Adrenal gland (tissue), 12 donors: ENCODE results near the gene POLD3. TPM values are rescaled to one million over a fixed set of nuclear protein-coding genes. Genes with fewer than 3 reads are reported as not detected.

Experiments used
- DNase-seq, 7 donors: peaks; one replicate each; pipeline ENCODE4 v3.0.0-alpha.2; 2019 to 2020
- H3K27ac ChIP-seq, 5 donors: fragments of 200-600 bp; sonication (generic) in 4 of 5; 1 replicate in 3 of 5; 2 replicates in 2 of 5; pipeline versions ENCODE4 v1.5.1 to v1.8.0; 2016 to 2020; ENCODE audit warnings: mild to moderate bottlenecking in 1 of 5
- H3K27me3 ChIP-seq: fragments of 200-600 bp; 2 replicates; pipeline ENCODE4 v1.8.0; 2021
- H3K36me3 ChIP-seq, 2 donors: fragments of 200-600 bp; replicated peaks in 1 of 2; 1 replicate in 1 of 2; 2 replicates in 1 of 2; pipeline versions ENCODE4 v1.5.1 to v1.8.0; 2018 to 2022
- H3K4me1 ChIP-seq, 2 donors: fragments of 200-600 bp; replicated peaks in 1 of 2; 1 replicate in 1 of 2; 2 replicates in 1 of 2; pipeline versions ENCODE4 v1.5.1 to v1.8.0; 2018 to 2021
- H3K4me3 ChIP-seq, 4 donors: fragments of 200-600 bp; sonication (generic) in 3 of 4; one replicate each; pipeline ENCODE4 v1.5.1; 2016 to 2018
- H3K9me3 ChIP-seq, 3 donors: fragments of 200-600 bp; sonication (generic) in 1 of 3; replicated peaks in 1 of 3; 1 replicate in 2 of 3; 2 replicates in 1 of 3; pipeline versions ENCODE4 v1.5.1 to v1.8.0; 2016 to 2021
- POLR2A ChIP-seq, 2 donors: fragments of 450-650 bp; IDR thresholded peaks; one replicate each; pipeline ENCODE4 v1.6.1; 2017; ENCODE audit warnings: antibody characterized with exemption in 2 of 2, mild to moderate bottlenecking in 2 of 2, moderate library complexity in 1 of 2
- WGBS, 4 donors: extraction: QIAGEN DNeasy Blood & Tissue Kit in 2 of 4; methylation state at CpG; one replicate each; pipeline versions ENCODE4 v1.1.5 to v1.1.7; 2013 to 2017; 5-methylcytosine and 5-hydroxymethylcytosine counted together
- intact Hi-C, 2 donors: fragments of 100-400 bp; cut with DNase I; formaldehyde crosslinking; loops; one replicate each; pipeline versions ENCODE4 v1.14.1 to v1.15.0; 2022 to 2023
- polyA plus RNA-seq, 3 donors: library from polyadenylated mRNA; stranded (reverse); fragments of 200-250 nt in 2 of 3; fragments of 350-450 nt in 1 of 3; fragmentation: Illumina TruSeq in 1 of 3; extraction: RNeasy Lipid Tissue Mini Kit (QIAGEN cat#74804) in 1 of 3; gene quantifications; one replicate each; pipeline ENCODE4 v1.2.3, GENCODE V29; 2013 to 2014
- small RNA-seq, 2 donors: library from RNA; depleted of rRNA; stranded (forward); fragments of <200 nt; gene quantifications; one replicate each; pipeline ENCODE3, GENCODE V24; 2016
- total RNA-seq, 9 donors: library from RNA; depleted of rRNA in 4 of 9; stranded (reverse); fragments of >200 nt in 4 of 9; fragments of 120-200 nt in 1 of 9; fragmentation: NEBNext Ultra II Directional in 1 of 9; extraction: Animal tissue kit (Norgen Biotek cat#: 25700) in 1 of 9; gene quantifications; one replicate each; pipeline versions ENCODE4 v1.1.0 to v1.2.4, GENCODE V29; 2013 to 2023
- TF ChIP-seq, protein P1 (sequence below), 6 experiments: fragments of 450-650 bp in 4 of 6; fragments of 200-600 bp in 2 of 6; sonication (generic) in 1 of 6; IDR thresholded peaks; 1 replicate in 5 of 6; 2 replicates in 1 of 6; pipeline versions ENCODE4 v1.5.1 to v1.8.0; 2016 to 2021; ENCODE audit warnings: antibody characterized with exemption in 6 of 6, mild to moderate bottlenecking in 2 of 6, moderate library complexity in 1 of 6
- donor health status: healthy with polysubstance abuse.
- donor health status: Bipolar disorder and iron deficiency.
- donor health status: DM: yes; HTN: yes; CAD: no.
- donor health status: DM: no; HTN: no; CAD: no.
- donor health status: DM: no; HTN: no; CAD: no.
- donor health status: DM: yes; HTN: yes; CAD: no.

POLD3 gene
- total and polyA plus RNA-seq, 12 donors, result 3.5 to 14.5 (median 9.7) TPM

DNA sequence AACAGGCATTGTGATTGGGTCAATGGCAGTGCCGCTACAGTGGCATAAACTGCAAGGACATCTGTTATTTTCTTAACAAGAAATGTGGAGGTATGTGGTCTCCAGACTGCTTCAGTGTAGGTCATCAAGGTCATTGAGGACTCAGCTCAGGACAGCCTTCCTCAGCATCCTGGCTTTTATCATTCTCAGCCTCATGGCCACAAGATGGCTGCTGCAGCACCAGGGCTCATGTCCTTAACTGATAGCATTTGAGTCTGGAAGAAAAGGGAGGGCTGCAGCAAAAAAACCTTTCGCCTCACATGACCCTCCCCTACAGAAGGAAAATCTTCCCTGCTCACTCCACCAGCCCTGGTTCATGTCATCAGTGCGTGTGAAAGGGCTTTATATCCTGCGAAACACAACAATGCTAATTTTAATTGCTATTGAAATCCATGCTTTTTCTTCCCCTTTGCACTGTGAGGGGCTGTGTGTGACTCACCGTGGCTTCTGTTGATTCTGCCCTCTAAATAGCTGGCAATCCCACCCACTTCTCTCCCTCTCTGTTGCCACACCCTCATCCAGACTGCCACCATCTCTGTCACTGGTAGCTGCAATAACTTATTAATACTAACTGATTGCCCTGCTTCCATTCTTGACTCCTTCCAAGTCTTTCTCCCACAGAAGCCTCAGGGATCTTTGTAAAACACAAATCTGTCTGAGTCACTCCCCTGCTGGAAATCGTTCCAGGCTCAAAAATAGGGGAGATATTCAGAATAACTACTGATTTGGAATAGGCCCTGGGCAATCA, 95.0 kb downstream of the POLD3 start:
- 72 to 83% (median 79%) methylated on average over 6 of the region's 6 CpGs for WGBS, 4 donors
- Histone ChIP-seq H3K27ac (no peak overlapping the region), H3K27me3 (no peaks in the 10 kb centered on the region), H3K36me3 (no peaks in the 10 kb centered on the region), H3K9me3 (no peaks in the 10 kb centered on the region), H3K4me1 (peaks cover 0 to 6% of the 10 kb centered on the region in 2 donors), H3K4me3 (no peak overlapping the region)
- TF ChIP-seq POLR2A (IDR thresholded peaks at IDR 0.05), result no peak
- TF ChIP-seq, protein P1, sequence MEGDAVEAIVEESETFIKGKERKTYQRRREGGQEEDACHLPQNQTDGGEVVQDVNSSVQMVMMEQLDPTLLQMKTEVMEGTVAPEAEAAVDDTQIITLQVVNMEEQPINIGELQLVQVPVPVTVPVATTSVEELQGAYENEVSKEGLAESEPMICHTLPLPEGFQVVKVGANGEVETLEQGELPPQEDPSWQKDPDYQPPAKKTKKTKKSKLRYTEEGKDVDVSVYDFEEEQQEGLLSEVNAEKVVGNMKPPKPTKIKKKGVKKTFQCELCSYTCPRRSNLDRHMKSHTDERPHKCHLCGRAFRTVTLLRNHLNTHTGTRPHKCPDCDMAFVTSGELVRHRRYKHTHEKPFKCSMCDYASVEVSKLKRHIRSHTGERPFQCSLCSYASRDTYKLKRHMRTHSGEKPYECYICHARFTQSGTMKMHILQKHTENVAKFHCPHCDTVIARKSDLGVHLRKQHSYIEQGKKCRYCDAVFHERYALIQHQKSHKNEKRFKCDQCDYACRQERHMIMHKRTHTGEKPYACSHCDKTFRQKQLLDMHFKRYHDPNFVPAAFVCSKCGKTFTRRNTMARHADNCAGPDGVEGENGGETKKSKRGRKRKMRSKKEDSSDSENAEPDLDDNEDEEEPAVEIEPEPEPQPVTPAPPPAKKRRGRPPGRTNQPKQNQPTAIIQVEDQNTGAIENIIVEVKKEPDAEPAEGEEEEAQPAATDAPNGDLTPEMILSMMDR (IDR thresholded peaks at IDR 0.05), result no peak
- intact Hi-C loops, result no loop called here
- no peak for DNase-seq

DNA sequence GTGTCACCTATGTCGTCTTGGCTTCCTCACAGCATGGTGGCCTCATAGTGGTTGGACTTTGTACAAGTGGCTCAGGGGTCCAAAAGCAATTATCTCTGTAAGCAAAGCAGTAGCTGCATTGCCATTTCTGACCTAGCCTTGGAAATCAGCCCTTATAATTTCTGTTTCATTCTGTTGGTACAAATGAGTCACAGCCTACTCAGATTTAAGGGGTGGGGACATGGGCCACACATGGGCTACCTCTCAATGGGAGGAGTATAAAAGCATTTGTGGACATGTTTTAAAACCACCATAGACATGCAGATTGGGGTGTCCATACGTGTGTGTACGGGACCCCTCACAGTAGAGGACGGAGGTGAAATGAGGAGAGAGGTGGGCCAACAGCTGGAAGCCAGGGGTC, 97.3 kb downstream of the POLD3 start:
- 95 to 100% (median 99%) methylated on average over 3 to 4 of the region's 4 CpGs for WGBS, 4 donors

DNA sequence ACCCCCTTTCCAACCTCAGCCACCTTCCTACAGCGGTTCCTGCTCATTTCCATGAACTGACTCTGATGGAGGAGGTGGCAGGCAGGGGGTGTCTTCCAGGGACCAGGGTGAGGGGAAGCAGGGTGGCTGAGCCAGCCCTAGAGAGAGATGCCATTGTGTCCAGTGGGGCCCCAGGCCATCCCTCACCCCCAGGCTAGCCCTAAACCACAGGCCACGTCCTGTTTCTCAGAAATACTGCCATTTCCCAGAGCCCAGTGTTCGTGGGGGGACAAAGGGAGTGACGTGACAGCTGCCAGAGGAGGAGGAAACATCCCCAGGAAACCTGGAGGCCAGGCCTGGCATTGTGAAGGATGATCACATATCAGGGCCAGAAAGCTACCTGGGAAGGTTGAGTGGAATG, 99.4 kb downstream of the POLD3 start:
- H3K36me3 ChIP-seq, result no peaks in the 10 kb centered on the region
- H3K27me3 ChIP-seq, result no peaks in the 10 kb centered on the region
- no peak overlapping the region for H3K4me3 ChIP-seq
- intact Hi-C loops, result no loop called here
- 67 to 89% (median 75%) methylated on average over 3 to 4 of the region's 4 CpGs for WGBS, 4 donors
- TF ChIP-seq, protein P1 (IDR thresholded peaks at IDR 0.05), result no peak
- no peak for TF ChIP-seq POLR2A (IDR thresholded peaks at IDR 0.05)
- peaks cover 0 to 10% of the 10 kb centered on the region in 2 donors for H3K4me1 ChIP-seq
- no peak overlapping the region for H3K27ac ChIP-seq
- no peak for DNase-seq
- H3K9me3 ChIP-seq, result no peaks in the 10 kb centered on the region

More for the DNA sequence above, 97.3 kb downstream of the POLD3 start:
- no peak overlapping the region for H3K4me3 ChIP-seq
- no peaks in the 10 kb centered on the region for H3K27me3 ChIP-seq
- no peaks in the 10 kb centered on the region for H3K4me1 ChIP-seq
- intact Hi-C loops, result no loop called here
- H3K9me3 ChIP-seq, result no peaks in the 10 kb centered on the region
- no peak for DNase-seq
- no peak overlapping the region for H3K27ac ChIP-seq
- TF ChIP-seq, protein P1 (IDR thresholded peaks at IDR 0.05), result no peak
- TF ChIP-seq POLR2A (IDR thresholded peaks at IDR 0.05), result no peak
- no peaks in the 10 kb centered on the region for H3K36me3 ChIP-seq

Small RNA genes within 50 kb of the gene (small RNA-seq; reads per million reads assigned to genes)
- gene RANP3 (0 reads per million in 2 donors), gene RN7SKP297 (0 reads per million in 2 donors)

Other genes with a start within 250 kb of the POLD3 start
- gene PGM2L1, start 194.1 kb upstream of the POLD3 start, total RNA-seq, result 10 to 100 TPM in 2 of 9 donors, 1 to 10 TPM in 6, under 1 TPM in 1; 0.54 to 27.8 (median 2.8) TPM
- gene PGM2L1, start 194.1 kb upstream of the POLD3 start, polyA plus RNA-seq, result 1 to 10 TPM; 1.3 to 2.2 (median 2.0) TPM
- 10 to 100 TPM in 2 of 9 donors, 1 to 10 TPM in 7; 4.5 to 23.2 (median 8.0) TPM for gene KCNE3, start 125.0 kb upstream of the POLD3 start, total RNA-seq
- 1 to 10 TPM; 1.1 to 4.7 (median 1.6) TPM for gene KCNE3, start 125.0 kb upstream of the POLD3 start, polyA plus RNA-seq
- gene LIPT2, start 98.9 kb upstream of the POLD3 start, total RNA-seq, result 10 to 100 TPM in 1 of 9 donors, 1 to 10 TPM in 8; 3.4 to 16.1 (median 6.0) TPM
- 1 to 10 TPM; 1.8 to 7.0 (median 2.0) TPM for gene LIPT2, start 98.9 kb upstream of the POLD3 start, polyA plus RNA-seq
- gene CHRDL2, start 138.8 kb downstream of the POLD3 start, total RNA-seq, result under 1 TPM in 3 of 9 donors, not detected in 6; 0.72 to 0.95 (median 0.76) TPM
- under 1 TPM in 2 of 3 donors, not detected in 1; 0.30 to 0.35 TPM for gene CHRDL2, start 138.8 kb downstream of the POLD3 start, polyA plus RNA-seq
- gene RNF169, start 156.3 kb downstream of the POLD3 start, total RNA-seq, result 10 to 100 TPM in 7 of 9 donors, 1 to 10 TPM in 2; 7.5 to 17.8 (median 12.6) TPM
- 1 to 10 TPM; 1.9 to 6.6 (median 2.8) TPM for gene RNF169, start 156.3 kb downstream of the POLD3 start, polyA plus RNA-seq